Measurements from ENCODE around the gene RAPGEF4. TPM values are rescaled to one million over a fixed set of nuclear protein-coding genes. Genes with fewer than 3 reads are reported as not detected.
A peak's percentile ranks its signal among the peaks of the same experiment; 100 is the strongest.

Gene RAPGEF4
- total RNA-seq, 1 donor from 2014 or later, result 14.2 TPM

- DNase-seq (ENCODE audit: low read depth in 2 of 2), result no peak
Measured at GRCh38 chr2:172994864-172995263, 259.2 kb downstream of the RAPGEF4 start.

DNA sequence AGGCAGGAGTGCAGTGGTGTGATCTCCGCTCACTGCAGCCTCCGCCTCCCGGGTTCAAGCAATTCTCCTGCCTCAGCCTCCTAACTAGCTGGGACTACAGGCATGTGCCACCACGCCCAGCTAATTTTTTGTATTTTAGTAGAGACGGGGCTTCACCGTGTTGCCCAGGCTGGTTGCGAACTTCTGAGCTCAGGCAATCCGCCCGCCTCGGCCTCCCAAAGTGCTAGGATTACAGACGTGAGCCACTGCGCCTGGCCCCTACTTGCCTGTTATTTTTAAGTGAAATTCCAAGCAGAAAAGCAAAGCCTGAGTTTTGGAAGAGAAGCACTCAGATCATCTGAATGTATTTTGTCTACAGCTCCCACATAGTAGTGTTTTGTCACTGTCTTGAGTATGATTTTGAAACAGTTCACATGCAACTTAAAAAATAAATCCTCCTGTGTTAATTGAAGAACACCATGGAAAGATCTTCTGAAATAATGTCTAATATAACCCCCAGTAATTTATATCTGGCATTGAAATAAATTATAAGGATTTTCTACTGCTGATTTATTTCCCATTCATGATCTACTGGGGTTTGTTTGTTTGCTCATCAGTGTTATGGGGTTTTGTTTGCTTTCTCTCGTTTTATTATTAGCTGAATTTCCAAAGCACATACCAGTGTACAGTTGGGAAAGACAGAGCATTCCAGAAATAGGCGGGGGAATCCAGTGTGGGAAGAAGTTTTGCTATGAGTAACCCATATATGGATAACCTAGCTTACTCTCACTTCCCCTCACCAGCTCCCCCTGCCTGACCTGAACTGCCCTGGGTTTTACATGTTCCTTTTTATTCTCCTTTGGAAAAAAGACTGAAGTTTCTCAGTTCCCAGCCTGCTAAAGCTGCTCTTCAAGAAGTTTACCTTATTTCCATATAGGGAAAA is 259.9 kb downstream of the RAPGEF4 start:
- peak; percentile 66 to 81 for DNase-seq (ENCODE audit: low read depth in 2 of 2)

GRCh38 chr2:172996387-172996961 is 260.8 kb downstream of the RAPGEF4 start:
- no peak for DNase-seq (ENCODE audit: low read depth in 2 of 2)

GRCh38 chr2:172997031-172997430 is 261.4 kb downstream of the RAPGEF4 start:
- no peak for DNase-seq (ENCODE audit: low read depth in 2 of 2)

- no peak for DNase-seq (ENCODE audit: low read depth in 2 of 2)
Measured at GRCh38 chr2:172998547-172999272, 263.1 kb downstream of the RAPGEF4 start.

- no peak for DNase-seq (ENCODE audit: low read depth in 2 of 2)
Measured at GRCh38 chr2:172999641-173000386, 264.2 kb downstream of the RAPGEF4 start.

- no peak for DNase-seq (ENCODE audit: low read depth in 2 of 2)
Measured at GRCh38 chr2:173001664-173002604, 266.3 kb downstream of the RAPGEF4 start.

- DNase-seq (ENCODE audit: low read depth in 2 of 2), result peak in 1 of 2 donors; percentile 28
Measured at GRCh38 chr2:173002751-173003541, 267.3 kb downstream of the RAPGEF4 start.

- DNase-seq (ENCODE audit: low read depth in 2 of 2), result no peak
Measured at GRCh38 chr2:173008786-173009185, 273.1 kb downstream of the RAPGEF4 start.

DNA sequence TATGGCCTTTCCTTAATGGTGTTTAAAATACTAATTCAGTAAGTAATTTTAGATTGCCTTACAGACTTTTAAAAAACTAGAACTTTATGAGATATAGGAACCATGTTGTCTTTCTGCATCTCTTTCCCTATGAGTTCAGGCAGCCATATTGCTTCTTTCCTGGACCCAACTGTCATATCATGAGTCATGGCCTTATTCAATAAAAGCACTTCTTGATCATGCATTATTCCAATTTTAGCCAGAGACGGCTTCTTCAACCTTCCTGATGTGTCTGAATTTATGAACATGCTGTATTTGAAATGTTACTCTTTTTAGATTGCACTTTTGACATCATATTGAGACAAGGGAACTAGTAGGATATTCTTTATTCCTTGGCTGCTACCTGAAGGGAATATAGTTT is 274.6 kb downstream of the RAPGEF4 start:
- DNase-seq (ENCODE audit: low read depth in 2 of 2), result no peak

DNA sequence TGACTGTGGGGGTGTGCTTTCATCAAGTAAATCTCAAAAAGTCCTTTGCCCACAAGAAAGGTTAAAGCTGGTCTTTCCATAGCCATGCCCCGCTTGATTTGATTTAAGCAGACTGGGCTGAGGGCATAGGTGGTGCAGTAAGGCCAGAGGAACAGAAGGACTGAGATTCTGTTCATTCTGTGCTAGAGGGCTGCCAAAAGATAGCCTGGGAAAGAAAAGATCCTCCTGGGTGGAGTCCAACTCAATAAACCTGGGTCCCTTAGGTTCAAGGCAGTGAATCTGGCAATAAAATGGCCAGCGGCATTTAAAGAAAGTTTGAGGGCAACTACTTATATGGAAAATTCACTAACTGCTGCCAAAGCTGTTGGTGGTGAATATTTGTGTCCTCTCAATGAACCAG is 280.8 kb downstream of the RAPGEF4 start:
- no peak for DNase-seq (ENCODE audit: low read depth in 2 of 2)

DNA sequence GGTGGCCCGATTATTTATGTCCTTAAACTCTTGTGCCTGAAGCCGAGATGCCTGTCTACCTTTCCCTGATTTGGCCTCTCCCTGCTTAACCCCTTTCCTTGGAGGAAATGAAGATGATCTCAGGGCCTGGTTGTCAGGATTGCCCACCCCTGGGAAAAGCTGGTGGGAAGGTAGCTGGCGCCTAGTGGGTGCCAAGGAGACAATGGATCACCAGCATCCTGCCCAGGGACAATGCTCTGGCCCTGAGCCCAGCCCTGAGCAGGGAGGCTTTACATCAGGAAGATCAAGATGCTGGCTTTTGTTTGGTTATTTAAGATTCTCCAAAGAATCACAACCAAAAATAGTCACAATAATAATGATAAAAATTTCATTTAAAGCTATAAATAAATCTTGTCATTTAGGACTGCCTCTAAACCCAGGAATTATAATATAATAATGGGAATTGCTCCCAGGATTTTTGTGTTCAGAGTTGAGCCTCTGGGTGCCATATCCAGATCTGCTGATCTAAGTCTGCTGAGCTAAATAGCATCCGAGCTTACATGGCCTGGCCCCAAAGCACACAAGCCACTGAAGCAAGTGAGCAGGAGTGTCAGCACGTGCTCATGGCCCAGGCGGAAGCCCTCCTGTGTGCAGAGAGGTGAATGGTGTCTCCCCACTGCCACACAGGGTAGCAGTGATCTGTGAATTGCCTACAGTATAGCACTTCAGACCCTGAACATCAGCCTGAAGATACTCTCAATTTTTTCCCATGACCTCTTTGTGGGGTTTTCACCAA is 282.2 kb downstream of the RAPGEF4 start:
- DNase-seq (ENCODE audit: low read depth in 2 of 2), result peak in 1 of 2 donors; percentile 54

DNA sequence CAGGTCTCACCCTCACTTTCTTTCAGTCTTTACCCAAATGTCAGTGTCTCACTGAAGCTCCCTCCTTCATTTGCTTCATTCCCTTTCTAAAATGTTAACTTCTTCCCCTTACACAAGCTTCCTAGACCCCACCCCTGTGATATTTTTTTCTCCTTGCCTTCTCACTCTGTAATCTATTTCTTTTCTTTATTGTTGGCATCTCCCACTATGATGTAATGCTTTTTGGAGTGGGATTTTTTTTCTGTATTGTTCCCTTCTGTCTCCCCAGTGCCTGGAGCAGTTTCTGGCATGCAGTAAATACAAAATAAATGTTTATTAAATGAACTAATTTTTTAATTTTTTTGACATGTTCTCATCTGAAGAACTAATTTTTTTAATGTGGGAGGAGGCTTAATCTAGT is 284.1 kb downstream of the RAPGEF4 start:
- no peak for DNase-seq (ENCODE audit: low read depth in 2 of 2)

DNA sequence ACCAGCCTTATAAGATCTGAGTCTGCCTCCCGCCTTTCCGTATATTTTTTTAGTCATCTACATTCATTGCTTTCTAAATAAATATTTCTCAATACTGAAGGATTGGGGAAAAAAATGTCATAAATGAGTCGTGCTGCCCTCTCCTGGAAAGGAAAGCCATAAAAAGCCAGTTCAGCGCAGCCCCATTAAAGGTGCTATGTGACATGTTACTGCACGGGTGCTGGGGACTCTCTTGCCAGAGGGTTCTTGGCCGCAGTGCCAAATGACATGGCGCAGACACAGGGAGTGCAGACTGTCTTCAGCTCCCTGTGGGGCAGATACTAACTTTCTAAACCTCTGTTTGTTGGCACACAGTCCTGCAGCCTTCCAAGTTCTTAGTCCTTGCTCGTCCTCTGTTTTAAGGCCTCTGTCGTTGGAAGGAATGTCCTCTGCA is 286.3 kb downstream of the RAPGEF4 start:
- DNase-seq (ENCODE audit: low read depth in 2 of 2), result peak in 1 of 2 donors; percentile 22

DNA sequence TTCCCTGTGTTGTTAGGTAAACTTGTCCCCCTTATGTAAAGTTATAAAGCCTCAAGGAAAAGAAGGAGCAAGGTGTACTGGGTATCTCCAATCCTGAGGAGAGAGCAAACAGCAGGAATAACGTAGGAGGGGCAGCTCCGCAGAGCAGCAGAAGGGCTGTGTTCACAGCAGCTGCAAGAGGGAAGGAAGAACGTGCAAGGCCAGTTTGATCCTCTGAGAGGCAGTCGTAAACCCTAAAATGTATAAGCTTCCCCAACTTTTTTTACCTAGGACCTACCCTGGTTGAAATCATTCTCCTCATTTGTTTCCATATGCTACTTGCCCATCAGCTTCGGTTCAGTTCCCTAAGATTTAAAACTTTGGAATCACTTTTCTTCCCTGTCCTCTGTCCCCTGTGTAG is 288.1 kb downstream of the RAPGEF4 start:
- DNase-seq (ENCODE audit: low read depth in 2 of 2), result no peak

DNA sequence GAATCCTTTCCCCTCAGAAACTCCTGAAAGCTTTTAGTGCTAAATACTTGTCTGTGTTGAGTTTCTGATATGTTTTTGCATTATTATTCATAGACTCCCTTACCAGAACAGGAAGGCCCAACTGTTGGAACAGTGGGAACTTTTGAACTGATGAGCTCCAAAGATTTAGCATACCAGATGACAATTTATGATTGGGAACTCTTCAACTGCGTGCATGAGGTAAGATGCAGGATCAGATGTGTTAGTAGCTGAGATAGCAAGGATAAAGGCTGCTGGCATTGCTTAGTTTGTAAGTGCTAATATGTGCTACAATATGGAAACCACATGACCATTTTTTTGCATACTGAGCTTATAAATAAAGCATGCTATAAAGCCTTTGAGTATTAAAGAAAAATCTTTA is 290.8 kb downstream of the RAPGEF4 start:
- no peak for DNase-seq (ENCODE audit: low read depth in 2 of 2)

GRCh38 chr2:173027181-173028128 is 291.8 kb downstream of the RAPGEF4 start:
- DNase-seq (ENCODE audit: low read depth in 2 of 2), result peak; percentile 78 to 84

DNA sequence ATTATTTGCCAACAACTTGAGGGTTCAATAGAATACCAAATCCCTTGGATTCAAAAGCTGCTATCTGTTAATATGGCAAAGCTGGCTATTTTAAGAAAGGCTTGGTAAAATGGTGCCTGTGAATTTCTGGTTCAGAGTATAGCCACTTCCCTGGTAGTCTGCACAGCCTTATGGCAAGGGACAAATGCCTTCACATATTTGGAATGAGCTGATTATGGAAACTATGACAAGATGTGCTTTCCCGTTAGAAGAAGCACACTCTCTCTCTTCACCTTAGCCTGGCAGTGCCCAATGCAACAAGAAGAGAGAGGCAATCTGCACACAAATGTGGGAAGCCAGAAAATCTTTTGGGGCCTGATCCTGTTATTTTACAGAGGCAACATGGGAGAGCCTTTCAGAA is 292.5 kb downstream of the RAPGEF4 start:
- DNase-seq (ENCODE audit: low read depth in 2 of 2), result no peak
